BE2C (cell line): ENCODE measurements around the gene SDF4.
"Not testable (repeated sequence)": the region's sequence is repeated elsewhere in the genome, so short reads cannot be mapped to it uniquely, and the experiment has no call there.

ENCODE experiments used
- DNase-seq: peaks from one replicate; pipeline ENCODE4 v3.0.0-alpha.2; 2020
- H3K27me3 ChIP-seq: fragments of 250-450 bp; sonication (Bioruptor Pico); 2 replicates; pipeline ENCODE4 v1.5.1; 2020; ENCODE audit warnings: mild to moderate bottlenecking
- H3K36me3 ChIP-seq: fragments of 250-450 bp; sonication (Bioruptor Pico); 2 replicates; pipeline ENCODE4 v1.5.1; 2020; ENCODE audit warnings: mild to moderate bottlenecking
- H3K4me1 ChIP-seq: fragments of 250-450 bp; sonication (Bioruptor Pico); 2 replicates; pipeline ENCODE4 v1.5.1; 2020
- H3K4me3 ChIP-seq: 2 replicates; pipeline ENCODE4 v1.5.1; 2011; ENCODE audit warnings: low read depth, low read length
- H3K9me3 ChIP-seq: fragments of 250-450 bp; sonication (Bioruptor Pico); 2 replicates; pipeline ENCODE4 v1.5.1; 2020
- TF ChIP-seq, protein P1 (sequence below): IDR thresholded peaks from 2 replicates; pipeline ENCODE4 v1.5.1; 2012; ENCODE audit warnings: mild to moderate bottlenecking, low read depth, low read length

Gene SDF4

DNA sequence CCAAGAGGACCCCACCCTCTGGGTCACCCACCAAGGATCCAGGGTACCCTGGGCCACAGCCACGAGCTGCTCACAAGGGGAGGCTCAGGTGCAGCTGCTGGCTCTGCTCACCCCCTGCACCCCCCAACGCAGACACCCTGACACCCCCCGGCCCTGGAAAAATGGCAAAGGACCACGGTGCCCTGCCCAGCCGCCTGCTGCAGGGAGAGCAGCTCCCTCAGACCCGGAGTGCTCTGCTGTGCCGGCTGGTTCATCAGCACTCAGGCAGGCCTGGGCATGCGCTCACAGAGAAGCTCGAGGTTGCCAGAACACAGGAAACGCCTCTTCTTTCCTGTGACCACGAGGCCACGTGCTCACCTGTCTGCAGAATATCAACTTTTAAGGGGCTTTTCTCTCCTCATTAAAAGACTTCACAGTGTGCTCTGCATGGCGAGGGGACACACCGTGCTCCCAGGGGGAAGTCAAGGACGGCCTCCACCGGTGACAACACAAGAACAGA lies 19.0 kb upstream of the SDF4 start:
- H3K4me1 ChIP-seq: no peaks in the 10 kb centered on the region
- peak; percentile 10 for DNase-seq
- TF ChIP-seq, protein P1, sequence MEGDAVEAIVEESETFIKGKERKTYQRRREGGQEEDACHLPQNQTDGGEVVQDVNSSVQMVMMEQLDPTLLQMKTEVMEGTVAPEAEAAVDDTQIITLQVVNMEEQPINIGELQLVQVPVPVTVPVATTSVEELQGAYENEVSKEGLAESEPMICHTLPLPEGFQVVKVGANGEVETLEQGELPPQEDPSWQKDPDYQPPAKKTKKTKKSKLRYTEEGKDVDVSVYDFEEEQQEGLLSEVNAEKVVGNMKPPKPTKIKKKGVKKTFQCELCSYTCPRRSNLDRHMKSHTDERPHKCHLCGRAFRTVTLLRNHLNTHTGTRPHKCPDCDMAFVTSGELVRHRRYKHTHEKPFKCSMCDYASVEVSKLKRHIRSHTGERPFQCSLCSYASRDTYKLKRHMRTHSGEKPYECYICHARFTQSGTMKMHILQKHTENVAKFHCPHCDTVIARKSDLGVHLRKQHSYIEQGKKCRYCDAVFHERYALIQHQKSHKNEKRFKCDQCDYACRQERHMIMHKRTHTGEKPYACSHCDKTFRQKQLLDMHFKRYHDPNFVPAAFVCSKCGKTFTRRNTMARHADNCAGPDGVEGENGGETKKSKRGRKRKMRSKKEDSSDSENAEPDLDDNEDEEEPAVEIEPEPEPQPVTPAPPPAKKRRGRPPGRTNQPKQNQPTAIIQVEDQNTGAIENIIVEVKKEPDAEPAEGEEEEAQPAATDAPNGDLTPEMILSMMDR: no peak
- H3K36me3 ChIP-seq: peaks cover 29% of the 10 kb centered on the region
- no peak overlapping the region for H3K4me3 ChIP-seq
- H3K9me3 ChIP-seq: no peaks in the 10 kb centered on the region
- peaks cover 20% of the 10 kb centered on the region for H3K27me3 ChIP-seq

DNA sequence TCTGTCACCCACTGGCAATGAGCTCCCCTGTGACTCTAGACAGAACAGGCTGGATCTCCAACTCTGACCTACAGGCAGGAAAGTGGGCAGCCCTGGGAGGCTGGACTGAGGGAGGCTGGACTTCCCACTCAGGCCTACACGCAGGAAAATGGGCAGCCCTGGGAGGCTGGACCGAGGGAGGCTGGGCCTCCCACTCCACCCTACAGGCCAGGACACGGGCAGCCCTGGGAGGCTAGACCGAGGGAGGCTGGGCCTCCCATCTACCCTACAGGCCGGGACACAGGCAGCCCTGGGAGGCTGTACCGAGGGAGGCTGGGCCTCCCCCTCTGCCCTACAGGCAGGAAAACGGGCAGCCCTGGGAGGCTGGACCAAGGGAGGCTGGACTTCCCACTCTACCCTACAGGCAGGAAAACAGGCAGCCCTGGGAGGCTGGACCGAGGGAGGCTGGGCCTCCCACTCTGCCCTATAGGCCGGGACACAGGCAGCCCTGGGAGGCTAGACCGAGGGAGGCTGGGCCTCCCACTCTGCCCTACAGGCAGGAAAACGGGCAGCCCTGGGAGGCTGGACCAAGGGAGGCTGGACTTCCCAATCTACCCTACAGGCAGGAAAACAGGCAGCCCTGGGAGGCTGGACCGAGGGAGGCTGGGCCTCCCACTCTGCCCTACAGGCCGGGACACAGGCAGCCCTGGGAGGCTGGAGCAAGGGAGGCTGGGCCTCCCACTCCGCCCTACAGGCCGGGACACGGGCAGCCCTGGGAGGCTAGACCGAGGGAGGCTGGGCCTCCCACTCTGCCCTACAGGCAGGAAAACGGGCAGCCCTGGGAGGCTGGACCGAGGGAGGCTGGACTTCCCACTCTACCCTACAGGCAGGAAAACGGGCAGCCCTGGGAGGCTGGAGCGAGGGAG lies 16.5 kb upstream of the SDF4 start:
- DNase-seq, H3K9me3 ChIP-seq, H3K36me3 ChIP-seq, H3K4me1 ChIP-seq, H3K4me3 ChIP-seq: not testable (repeated sequence)
- peaks cover 36% of the 10 kb centered on the region for H3K27me3 ChIP-seq

DNA sequence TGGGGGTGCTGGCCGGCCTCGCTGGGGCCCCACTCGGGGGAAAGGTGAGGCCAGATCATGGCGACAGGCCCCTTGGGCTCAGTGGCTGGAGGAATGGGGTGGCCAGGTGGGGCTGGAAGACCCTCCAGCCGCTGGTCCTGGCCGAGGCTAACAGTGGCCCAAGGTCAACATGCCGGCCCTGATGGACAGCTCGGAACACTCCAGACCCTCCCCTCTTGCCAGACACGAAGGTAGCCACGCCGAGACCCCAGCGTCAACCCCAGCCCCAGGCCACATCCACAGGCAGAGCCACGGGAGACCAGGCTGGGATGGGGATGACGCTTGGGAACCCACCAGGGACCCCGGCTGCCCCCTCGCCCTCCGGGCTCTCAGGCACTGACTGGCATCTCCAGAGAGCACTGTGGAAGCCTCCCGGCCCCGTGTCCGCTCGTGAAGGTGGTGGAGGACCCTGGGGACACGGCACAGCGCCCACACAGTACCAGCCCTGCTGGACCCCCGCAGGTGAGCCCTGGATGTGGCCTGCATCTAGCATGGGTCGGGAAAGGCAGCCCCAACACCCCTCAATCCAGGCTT lies 15.6 kb upstream of the SDF4 start:
- Histone ChIP-seq H3K27me3 (peaks cover 41% of the 10 kb centered on the region), H3K4me1 (no peaks in the 10 kb centered on the region), H3K36me3 (no peaks in the 10 kb centered on the region), H3K9me3 (no peaks in the 10 kb centered on the region), H3K4me3 (no peak overlapping the region)
- TF ChIP-seq, protein P1: no peak
- DNase-seq: no peak

DNA sequence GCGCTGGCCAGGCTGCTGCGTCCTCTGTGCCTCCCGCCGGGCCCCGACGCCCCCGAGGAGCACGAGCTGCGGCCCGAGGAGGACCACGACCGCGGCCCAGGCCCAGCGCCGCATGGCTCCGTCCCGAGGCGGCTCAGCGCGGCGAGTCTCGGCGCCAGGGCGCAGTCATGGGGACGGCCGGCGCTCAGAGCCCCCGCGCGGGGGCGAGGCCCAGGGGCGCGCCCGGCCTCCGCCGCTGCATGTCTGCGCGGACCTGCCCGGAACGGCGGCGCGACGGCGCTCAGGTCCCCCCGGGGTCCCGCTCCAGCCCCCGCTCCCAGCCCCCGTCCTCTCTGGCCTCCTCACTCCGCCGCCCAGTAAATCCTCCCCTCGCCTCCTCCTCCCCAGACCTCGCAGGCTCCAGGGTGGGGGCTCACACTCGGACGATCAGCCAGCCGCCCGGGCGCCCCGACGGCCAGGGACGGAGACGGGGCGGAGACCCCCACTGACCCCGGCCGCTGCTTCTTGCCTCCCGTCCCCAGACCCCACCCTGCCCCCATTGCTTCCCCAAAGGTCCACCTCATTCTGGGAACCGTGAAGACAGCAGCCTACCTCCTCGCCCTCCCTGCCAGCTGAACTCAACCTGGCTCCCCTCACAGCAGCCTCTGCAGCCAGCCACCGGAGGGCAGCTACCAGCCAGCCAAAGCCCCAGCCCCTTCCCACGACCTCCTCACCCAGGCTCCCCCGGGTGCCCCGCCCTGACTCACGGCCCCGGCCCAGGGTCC lies 15.0 kb upstream of the SDF4 start, which contains the start of gene C1QTNF12:
C1QTNF12 (minus strand) TSS at position 146 of the 764 bp plus-strand sequence; CDS start at position 114, 32 bp downstream.
- H3K9me3 ChIP-seq: no peaks in the 10 kb centered on the region
- no peak within 1 kb of the TSS for H3K4me3 ChIP-seq
- TF ChIP-seq, protein P1: 0 out of 2 replicates have a peak, but pooled peaks have one; percentile 8
- peaks cover 46% of the 10 kb centered on the region for H3K27me3 ChIP-seq
- no peaks in the 10 kb centered on the region for H3K36me3 ChIP-seq
- H3K4me1 ChIP-seq: no peaks in the 10 kb centered on the region
- no peak for DNase-seq

DNA sequence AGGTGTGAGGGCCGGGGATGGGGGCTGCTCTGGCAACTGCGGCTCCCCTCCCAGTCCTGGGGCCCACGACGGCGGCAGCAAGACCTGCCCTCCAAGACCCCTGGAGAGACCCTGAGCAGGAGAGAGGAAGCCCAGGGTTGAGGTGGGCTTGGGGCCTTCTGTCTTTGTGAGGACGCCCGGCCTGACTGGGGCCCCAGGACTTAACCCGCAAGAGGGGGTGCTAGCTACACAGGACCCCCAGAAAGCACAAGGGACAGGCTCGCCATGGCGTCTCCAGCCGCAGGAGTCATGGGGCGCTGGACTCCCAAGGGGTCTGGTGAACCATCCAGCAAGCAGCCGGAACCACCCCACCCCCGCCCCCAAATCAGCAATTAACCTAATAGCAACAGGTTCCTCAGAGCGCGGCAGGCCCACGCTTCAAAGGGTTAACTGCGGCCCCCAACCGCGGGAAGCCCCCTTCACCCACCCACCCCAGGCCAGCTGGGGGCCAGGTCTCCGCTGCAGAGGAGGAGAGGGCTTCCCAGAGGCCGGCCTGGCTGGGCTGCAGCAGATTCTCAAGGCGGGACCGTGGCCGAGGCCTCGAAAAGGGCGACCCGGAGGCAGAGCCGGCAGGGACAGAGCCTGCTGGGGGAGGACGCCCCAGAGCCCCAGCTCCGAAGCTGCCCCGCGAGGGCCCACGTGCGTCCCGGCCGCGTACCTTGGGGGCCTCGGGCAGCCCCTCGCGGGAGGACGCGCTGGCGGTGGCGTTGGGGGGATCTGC lies 14.2 kb upstream of the SDF4 start:
- no peak for DNase-seq
- Histone ChIP-seq H3K36me3 (no peaks in the 10 kb centered on the region), H3K9me3 (no peaks in the 10 kb centered on the region), H3K4me3 (no peak overlapping the region), H3K4me1 (no peaks in the 10 kb centered on the region), H3K27me3 (peaks cover 54% of the 10 kb centered on the region)
- TF ChIP-seq, protein P1: no peak
